GM23338 (cell line): ENCODE results near the gene SLC30A7. TPM values are rescaled to one million over a fixed set of nuclear protein-coding genes. Genes with fewer than 3 reads are reported as not detected.

Experiments used
- ATAC-seq: fragments of 200-7000 bp; cut with Tn5 transposase; 3 replicates; pipeline ENCODE4 v1.9.1; 2020
- DNase-seq: peaks from one replicate; pipeline ENCODE4 v3.0.0-alpha.2; 2015; ENCODE audit warnings: low spot score
- H2AFZ ChIP-seq: fragments of 200-600 bp; sonication (generic); 2 replicates; pipeline ENCODE4 v1.8.0; 2016; ENCODE audit warnings: antibody characterized with exemption, mild to moderate bottlenecking, moderate library complexity
- H3F3A ChIP-seq: fragments of 200-600 bp; sonication (generic); replicated peaks from 2 replicates; pipeline ENCODE4 v1.8.0; 2017; ENCODE audit warnings: antibody characterized with exemption, mixed run types, low read depth
- H3K27ac ChIP-seq: fragments of 200-600 bp; sonication (generic); 2 replicates; pipeline ENCODE4 v1.6.1; 2016; ENCODE audit warnings: low read depth
- H3K27me3 ChIP-seq: fragments of 200-600 bp; sonication (generic); 2 replicates; pipeline ENCODE4 v1.8.0; 2016; ENCODE audit warnings: mild to moderate bottlenecking, mixed run types, moderate library complexity; ENCODE audit not compliant: insufficient read depth
- H3K36me3 ChIP-seq: fragments of 200-600 bp; sonication (generic); 2 replicates; pipeline ENCODE4 v1.8.0; 2016; ENCODE audit warnings: mild to moderate bottlenecking; ENCODE audit not compliant: insufficient read depth
- H3K4me1 ChIP-seq: fragments of 200-600 bp; sonication (generic); 2 replicates; pipeline ENCODE4 v1.8.0; 2016; ENCODE audit warnings: mild to moderate bottlenecking, moderate library complexity; ENCODE audit not compliant: insufficient read depth
- H3K4me2 ChIP-seq: fragments of 200-600 bp; sonication (generic); 2 replicates; pipeline ENCODE4 v1.7.1; 2017; ENCODE audit warnings: mixed run types
- H3K4me3 ChIP-seq: fragments of 200-600 bp; sonication (generic); 2 replicates; pipeline ENCODE4 v1.6.1; 2016; ENCODE audit warnings: mixed run types
- H3K79me2 ChIP-seq: fragments of 200-600 bp; sonication (generic); replicated peaks from 2 replicates; pipeline ENCODE4 v1.8.0; 2017; ENCODE audit warnings: mild to moderate bottlenecking; ENCODE audit not compliant: insufficient read depth
- H3K9me2 ChIP-seq: fragments of 200-600 bp; sonication (generic); 2 replicates; pipeline ENCODE4 v1.8.0; 2017; ENCODE audit not compliant: insufficient read depth
- H4K20me1 ChIP-seq: fragments of 200-600 bp; sonication (generic); replicated peaks from 2 replicates; pipeline ENCODE4 v1.8.0; 2017; ENCODE audit warnings: mild to moderate bottlenecking; ENCODE audit not compliant: insufficient read depth
- H3K27ac Mint-ChIP-seq: 2 replicates; pipeline ENCODE4 v1.8.0; 2020; ENCODE audit warnings: inconsistent platforms, mild to moderate bottlenecking, moderate library complexity, mixed read lengths
- H3K27me3 Mint-ChIP-seq: 3 replicates; pipeline ENCODE4 v1.8.0; 2022; ENCODE audit warnings: low read depth, mild to moderate bottlenecking, moderate library complexity, mixed read lengths, inconsistent platforms; ENCODE audit not compliant: insufficient read depth, poor library complexity
- H3K36me3 Mint-ChIP-seq: 3 replicates; pipeline ENCODE4 v1.8.0; 2021; ENCODE audit warnings: low read depth, mild to moderate bottlenecking, inconsistent platforms, moderate library complexity, mixed read lengths
- H3K4me1 Mint-ChIP-seq: 3 replicates; pipeline ENCODE4 v1.8.0; 2020; ENCODE audit warnings: mild to moderate bottlenecking, inconsistent platforms, mixed read lengths
- H3K4me3 Mint-ChIP-seq: 3 replicates; pipeline ENCODE4 v1.8.0; 2021; ENCODE audit warnings: moderate library complexity, mild to moderate bottlenecking, inconsistent platforms, mixed read lengths
- H3K9me3 Mint-ChIP-seq: 3 replicates; pipeline ENCODE4 v1.8.0; 2020; ENCODE audit warnings: moderate library complexity, mild to moderate bottlenecking, inconsistent platforms, mixed read lengths
- CREB1 ChIP-seq: fragments of 250-450 bp; sonication (Bioruptor Pico); IDR thresholded peaks from 2 replicates; pipeline ENCODE4 v1.5.0; 2020; ENCODE audit warnings: low read depth, mild to moderate bottlenecking, moderate library complexity
- EZH2 ChIP-seq: fragments of 200-600 bp; sonication (generic); IDR thresholded peaks from one replicate; pipeline ENCODE4 v1.8.0; 2017; ENCODE audit warnings: antibody characterized with exemption, mild to moderate bottlenecking, low read depth; ENCODE audit not compliant: unreplicated experiment
- EZH2phosphoT487 ChIP-seq: fragments of 200-600 bp; sonication (generic); IDR thresholded peaks from one replicate; pipeline ENCODE4 v1.8.1; 2018; ENCODE audit warnings: antibody characterized with exemption; ENCODE audit not compliant: unreplicated experiment
- JUNB ChIP-seq: IDR thresholded peaks from one replicate; pipeline ENCODE4 v1.6.1; 2016; ENCODE audit warnings: antibody characterized with exemption; ENCODE audit not compliant: unreplicated experiment
- polyA plus RNA-seq: library from polyadenylated mRNA; unstranded; fragments of >200 nt; fragmentation: Nextera tagmentation; extraction: Ambion mirVana; gene quantifications from 2 replicates; pipeline ENCODE4 v1.2.1, GENCODE V29; 2016
- total RNA-seq: library from RNA; depleted of rRNA; stranded (reverse); fragments of >200 nt; shearing (Covaris generic); gene quantifications from 2 replicates; pipeline ENCODE4 v1.2.3, GENCODE V29; 2014
- TF ChIP-seq, protein P1 (sequence below): fragments of 250-450 bp; sonication (Bioruptor Pico); IDR thresholded peaks from 2 replicates; pipeline ENCODE4 v1.5.0; 2020; ENCODE audit warnings: mild to moderate bottlenecking, moderate library complexity
- TF ChIP-seq, protein P2 (sequence below): IDR thresholded peaks from 2 replicates; pipeline ENCODE4 v1.6.1; 2016; ENCODE audit warnings: antibody characterized with exemption

Gene SLC30A7
- total and polyA plus RNA-seq, 2 experiments from 2014 or later, result 9.8 to 25.1 TPM

DNA sequence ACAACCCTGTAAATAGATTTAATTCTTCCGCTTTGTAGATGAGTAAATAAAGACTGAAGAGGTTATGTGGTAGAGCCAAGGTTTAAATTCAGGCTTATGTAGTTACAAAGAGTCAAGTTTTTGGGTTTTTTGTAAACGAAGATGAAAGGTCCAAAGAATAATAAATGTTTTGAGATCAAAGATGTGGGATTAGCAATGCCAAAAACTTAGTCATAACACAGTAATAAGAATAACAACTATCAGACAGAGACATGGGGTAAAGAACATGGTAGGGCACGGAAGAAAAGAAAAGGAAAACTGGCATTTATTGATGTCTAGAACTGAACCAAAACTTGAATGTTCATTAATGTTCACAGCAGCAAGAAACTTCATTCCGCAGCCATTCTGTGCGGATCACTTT lies 44.2 kb upstream of the SLC30A7 start:
- H3K27ac Mint-ChIP-seq, result no peak overlapping the region
- H3K27me3 ChIP-seq, result peaks cover 44% of the 10 kb centered on the region
- H3K9me3 Mint-ChIP-seq, result no peaks in the 10 kb centered on the region; the same call in 2 of the 3 replicates
- H3K4me2 ChIP-seq, result no peak overlapping the region
- DNase-seq (no peak), ATAC-seq (no peak)
- no peak overlapping the region for H3K4me3 ChIP-seq
- H3K4me3 Mint-ChIP-seq, result no peak overlapping the region
- H4K20me1 ChIP-seq, result no peaks in the 10 kb centered on the region
- H3K4me1 ChIP-seq, result no peaks in the 10 kb centered on the region
- no peaks in the 10 kb centered on the region for H3K79me2 ChIP-seq
- H3K27me3 Mint-ChIP-seq, result peaks cover 34% of the 10 kb centered on the region
- no peaks in the 10 kb centered on the region for H3F3A ChIP-seq
- no peaks in the 10 kb centered on the region for H3K4me1 Mint-ChIP-seq
- no peaks in the 10 kb centered on the region for H3K9me2 ChIP-seq
- H3K27ac ChIP-seq, result no peak overlapping the region
- H3K36me3 Mint-ChIP-seq, result no peaks in the 10 kb centered on the region
- no peaks in the 10 kb centered on the region for H3K36me3 ChIP-seq
- no peak for TF ChIP-seq CREB1 (CRISPR knock-in tag)
- no peak for TF ChIP-seq EZH2
- TF ChIP-seq JUNB, result no peak
- TF ChIP-seq EZH2phosphoT487, result no peak
- TF ChIP-seq, protein P1, sequence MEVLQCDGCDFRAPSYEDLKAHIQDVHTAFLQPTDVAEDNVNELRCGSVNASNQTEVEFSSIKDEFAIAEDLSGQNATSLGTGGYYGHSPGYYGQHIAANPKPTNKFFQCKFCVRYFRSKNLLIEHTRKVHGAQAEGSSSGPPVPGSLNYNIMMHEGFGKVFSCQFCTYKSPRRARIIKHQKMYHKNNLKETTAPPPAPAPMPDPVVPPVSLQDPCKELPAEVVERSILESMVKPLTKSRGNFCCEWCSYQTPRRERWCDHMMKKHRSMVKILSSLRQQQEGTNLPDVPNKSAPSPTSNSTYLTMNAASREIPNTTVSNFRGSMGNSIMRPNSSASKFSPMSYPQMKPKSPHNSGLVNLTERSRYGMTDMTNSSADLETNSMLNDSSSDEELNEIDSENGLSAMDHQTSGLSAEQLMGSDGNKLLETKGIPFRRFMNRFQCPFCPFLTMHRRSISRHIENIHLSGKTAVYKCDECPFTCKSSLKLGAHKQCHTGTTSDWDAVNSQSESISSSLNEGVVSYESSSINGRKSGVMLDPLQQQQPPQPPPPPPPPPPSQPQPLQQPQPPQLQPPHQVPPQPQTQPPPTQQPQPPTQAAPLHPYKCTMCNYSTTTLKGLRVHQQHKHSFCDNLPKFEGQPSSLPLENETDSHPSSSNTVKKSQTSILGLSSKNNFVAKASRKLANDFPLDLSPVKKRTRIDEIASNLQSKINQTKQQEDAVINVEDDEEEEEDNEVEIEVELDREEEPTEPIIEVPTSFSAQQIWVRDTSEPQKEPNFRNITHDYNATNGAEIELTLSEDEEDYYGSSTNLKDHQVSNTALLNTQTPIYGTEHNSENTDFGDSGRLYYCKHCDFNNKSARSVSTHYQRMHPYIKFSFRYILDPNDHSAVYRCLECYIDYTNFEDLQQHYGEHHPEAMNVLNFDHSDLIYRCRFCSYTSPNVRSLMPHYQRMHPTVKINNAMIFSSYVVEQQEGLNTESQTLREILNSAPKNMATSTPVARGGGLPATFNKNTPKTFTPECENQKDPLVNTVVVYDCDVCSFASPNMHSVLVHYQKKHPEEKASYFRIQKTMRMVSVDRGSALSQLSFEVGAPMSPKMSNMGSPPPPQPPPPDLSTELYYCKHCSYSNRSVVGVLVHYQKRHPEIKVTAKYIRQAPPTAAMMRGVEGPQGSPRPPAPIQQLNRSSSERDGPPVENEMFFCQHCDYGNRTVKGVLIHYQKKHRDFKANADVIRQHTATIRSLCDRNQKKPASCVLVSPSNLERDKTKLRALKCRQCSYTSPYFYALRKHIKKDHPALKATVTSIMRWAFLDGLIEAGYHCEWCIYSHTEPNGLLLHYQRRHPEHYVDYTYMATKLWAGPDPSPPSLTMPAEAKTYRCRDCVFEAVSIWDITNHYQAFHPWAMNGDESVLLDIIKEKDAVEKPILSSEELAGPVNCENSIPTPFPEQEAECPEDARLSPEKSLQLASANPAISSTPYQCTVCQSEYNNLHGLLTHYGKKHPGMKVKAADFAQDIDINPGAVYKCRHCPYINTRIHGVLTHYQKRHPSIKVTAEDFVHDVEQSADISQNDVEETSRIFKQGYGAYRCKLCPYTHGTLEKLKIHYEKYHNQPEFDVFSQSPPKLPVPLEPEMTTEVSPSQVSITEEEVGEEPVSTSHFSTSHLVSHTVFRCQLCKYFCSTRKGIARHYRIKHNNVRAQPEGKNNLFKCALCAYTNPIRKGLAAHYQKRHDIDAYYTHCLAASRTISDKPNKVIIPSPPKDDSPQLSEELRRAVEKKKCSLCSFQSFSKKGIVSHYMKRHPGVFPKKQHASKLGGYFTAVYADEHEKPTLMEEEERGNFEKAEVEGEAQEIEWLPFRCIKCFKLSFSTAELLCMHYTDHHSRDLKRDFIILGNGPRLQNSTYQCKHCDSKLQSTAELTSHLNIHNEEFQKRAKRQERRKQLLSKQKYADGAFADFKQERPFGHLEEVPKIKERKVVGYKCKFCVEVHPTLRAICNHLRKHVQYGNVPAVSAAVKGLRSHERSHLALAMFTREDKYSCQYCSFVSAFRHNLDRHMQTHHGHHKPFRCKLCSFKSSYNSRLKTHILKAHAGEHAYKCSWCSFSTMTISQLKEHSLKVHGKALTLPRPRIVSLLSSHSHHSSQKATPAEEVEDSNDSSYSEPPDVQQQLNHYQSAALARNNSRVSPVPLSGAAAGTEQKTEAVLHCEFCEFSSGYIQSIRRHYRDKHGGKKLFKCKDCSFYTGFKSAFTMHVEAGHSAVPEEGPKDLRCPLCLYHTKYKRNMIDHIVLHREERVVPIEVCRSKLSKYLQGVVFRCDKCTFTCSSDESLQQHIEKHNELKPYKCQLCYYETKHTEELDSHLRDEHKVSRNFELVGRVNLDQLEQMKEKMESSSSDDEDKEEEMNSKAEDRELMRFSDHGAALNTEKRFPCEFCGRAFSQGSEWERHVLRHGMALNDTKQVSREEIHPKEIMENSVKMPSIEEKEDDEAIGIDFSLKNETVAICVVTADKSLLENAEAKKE (CRISPR knock-in tag), result no peak
- TF ChIP-seq, protein P2, sequence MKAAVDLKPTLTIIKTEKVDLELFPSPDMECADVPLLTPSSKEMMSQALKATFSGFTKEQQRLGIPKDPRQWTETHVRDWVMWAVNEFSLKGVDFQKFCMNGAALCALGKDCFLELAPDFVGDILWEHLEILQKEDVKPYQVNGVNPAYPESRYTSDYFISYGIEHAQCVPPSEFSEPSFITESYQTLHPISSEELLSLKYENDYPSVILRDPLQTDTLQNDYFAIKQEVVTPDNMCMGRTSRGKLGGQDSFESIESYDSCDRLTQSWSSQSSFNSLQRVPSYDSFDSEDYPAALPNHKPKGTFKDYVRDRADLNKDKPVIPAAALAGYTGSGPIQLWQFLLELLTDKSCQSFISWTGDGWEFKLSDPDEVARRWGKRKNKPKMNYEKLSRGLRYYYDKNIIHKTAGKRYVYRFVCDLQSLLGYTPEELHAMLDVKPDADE, result no peak
- H2AFZ ChIP-seq, result no peak overlapping the region
